HepG2 (cell line): Measurements from ENCODE around the gene CDH8. TPM values are rescaled to one million over a fixed set of nuclear protein-coding genes. Genes with fewer than 3 reads are reported as not detected.

Experiments used
- HOMEZ ChIP-seq: IDR thresholded peaks from 2 replicates; pipeline ENCODE4 v1.6.1; 2016; ENCODE audit warnings: low read depth
- HOXA9 ChIP-seq: sonication (generic); formaldehyde crosslinking; IDR thresholded peaks from 2 replicates; pipeline ENCODE4 v1.8.1; 2022; ENCODE audit warnings: missing genetic modification reagents, mild to moderate bottlenecking, moderate library complexity, borderline replicate concordance
- KAT8 ChIP-seq: IDR thresholded peaks from 2 replicates; pipeline ENCODE4 v1.6.1; 2016; ENCODE audit warnings: missing genetic modification reagents, missing compliant biosample characterization
- LCORL ChIP-seq, 2 experiments: fragments of 450-650 bp in 1 of 2; sonication (generic) in 1 of 2; formaldehyde crosslinking in 1 of 2; IDR thresholded peaks; 2 replicates each; pipeline versions ENCODE4 v1.5.0 to v1.6.1; 2017 to 2020; ENCODE audit warnings: antibody characterized with exemption in 1 of 2, missing genetic modification reagents in 1 of 2
- MNT ChIP-seq: fragments of 450-650 bp; IDR thresholded peaks from 2 replicates; pipeline ENCODE4 v1.6.1; 2016
- POLR2AphosphoS2 ChIP-seq: IDR thresholded peaks from 2 replicates; pipeline ENCODE4 v1.6.1; 2011; ENCODE audit warnings: low read depth, low read length, improper control_type of control experiment
- ZKSCAN1 ChIP-seq: fragments of 150-350 bp; IDR thresholded peaks from 2 replicates; pipeline ENCODE4 v1.6.1; 2014; ENCODE audit warnings: low read length
- ZNF354B ChIP-seq: sonication (generic); formaldehyde crosslinking; IDR thresholded peaks from 2 replicates; pipeline ENCODE4 v1.8.0; 2022; ENCODE audit warnings: mild to moderate bottlenecking, missing genetic modification reagents
- ZNF431 ChIP-seq: sonication (generic); formaldehyde crosslinking; IDR thresholded peaks from 2 replicates; pipeline ENCODE4 v1.9.0; 2022; ENCODE audit warnings: missing genetic modification reagents, low read depth, mild to moderate bottlenecking, borderline replicate concordance
- ZNF512 ChIP-seq: sonication (generic); formaldehyde crosslinking; IDR thresholded peaks from 2 replicates; pipeline ENCODE4 v1.4.0; 2020; ENCODE audit warnings: mild to moderate bottlenecking, missing genetic modification reagents
- ZNF644 ChIP-seq: IDR thresholded peaks from 2 replicates; pipeline ENCODE4 v1.6.1; 2016; ENCODE audit warnings: low read depth
- ZNF83 ChIP-seq: sonication (generic); formaldehyde crosslinking; IDR thresholded peaks from 2 replicates; pipeline ENCODE4 v1.4.0; 2020; ENCODE audit warnings: missing genetic modification reagents, mild to moderate bottlenecking, borderline replicate concordance
- polyA plus RNA-seq, 8 experiments: library from polyadenylated mRNA; depleted of rRNA in 3 of 8; stranded (reverse) in 7 of 8; unstranded in 1 of 8; fragments of >200 nt; fragmentation: Illumina TruSeq in 4 of 8; extraction: Trizol in 4 of 8; gene quantifications; 2 replicates each; pipeline versions ENCODE4 v1.2.1 to v1.2.3, GENCODE V29; 2011 to 2016; ENCODE audit warnings: low read depth in 4 of 8, missing spikeins in 1 of 8, mixed read lengths in 1 of 8; ENCODE audit not compliant: insufficient read depth in 1 of 8
- total RNA-seq, 5 experiments: library from RNA; depleted of rRNA; stranded (reverse); fragments of >200 nt; fragmentation: Illumina TruSeq; extraction: Trizol; gene quantifications; 2 replicates each; pipeline ENCODE4 v1.2.3, GENCODE V29; 2016; ENCODE audit warnings: low read depth in 1 of 5

The CDH8 gene
- total and polyA plus RNA-seq, 2 of the 13 experiments (the other 11 are each of a cell fraction or from before 2014, with no cell fraction given), result not detected

GRCh38 chr16:61897657-61898056 lies 138.6 kb downstream of the CDH8 start (continued):
- TF ChIP-seq MNT (no peak), ZKSCAN1 (no peak), HOMEZ (CRISPR knock-in tag) (no peak), ZNF83 (CRISPR knock-in tag) (no peak), POLR2AphosphoS2 (no peak), ZNF354B (no peak), HOXA9 (CRISPR knock-in tag) (no peak), ZNF512 (CRISPR knock-in tag) (no peak), KAT8 (no peak), LCORL (IDR thresholded peaks at IDR 0.05) (no peak), LCORL (CRISPR knock-in tag; IDR thresholded peaks at IDR 0.05) (no peak), ZNF431 (CRISPR knock-in tag) (no peak), ZNF644 (CRISPR knock-in tag) (no peak)
